ENCODE results near the gene ADAMTS20. TPM values are rescaled to one million over a fixed set of nuclear protein-coding genes. Genes with fewer than 3 reads are reported as not detected.

The ADAMTS20 gene
- total RNA-seq, 1 experiment from 2014 or later: 2.7 TPM

DNA sequence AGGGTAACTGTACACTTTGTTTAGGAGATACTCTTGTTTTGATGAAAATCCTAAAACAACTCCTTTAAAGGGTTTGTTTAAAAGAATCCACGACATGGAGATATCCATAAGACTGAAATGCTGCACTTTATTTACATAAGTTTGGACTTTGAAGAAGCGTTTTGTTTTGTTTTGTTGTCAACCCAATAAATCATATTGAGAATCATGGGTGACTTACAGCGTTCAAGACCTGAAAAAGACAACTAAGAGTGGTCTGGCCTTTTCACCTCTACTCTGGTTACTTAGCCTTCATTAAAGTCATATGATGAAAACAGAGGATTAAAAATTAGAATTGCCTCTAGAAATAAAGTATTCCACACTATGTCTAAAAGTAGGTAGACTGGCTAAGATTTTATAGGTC lies 234.8 kb downstream of the ADAMTS20 start:
- no peak overlapping the region for H3K14ac ChIP-seq (ENCODE audit: insufficient read depth, low read length)
- H3K9me3 ChIP-seq (ENCODE audit: control insufficient read depth, low read depth, low read length): no peaks in the 10 kb centered on the region
- no peak overlapping the region for H4K5ac ChIP-seq (ENCODE audit: insufficient read length, low read depth, low read length)
- Mint-ChIP-seq H3K27ac (no peak overlapping the region), H3K4me1 (0 out of 4 replicates have a peak, but pooled peaks cover 2 to 3% of the 10 kb centered on the region in 2 experiments), H3K4me3 (no peak overlapping the region), H3K27me3 (ENCODE audit: low read depth) (no peaks in the 10 kb centered on the region), H3K36me3 (ENCODE audit: insufficient read depth in 1 of 3, low read depth in 3 of 3) (no peaks in the 10 kb centered on the region), H3K9me3 (no peaks in the 10 kb centered on the region)
- H3K27me3 ChIP-seq (ENCODE audit: insufficient read depth, low read length): no peaks in the 10 kb centered on the region
- DNase-seq: no peak
- H2BK12ac ChIP-seq (ENCODE audit: insufficient read length, low read depth, low read length): no peak overlapping the region
- TF ChIP-seq CTCF (conservative IDR thresholded peaks at IDR 0.05): no peak
- H2BK20ac ChIP-seq (ENCODE audit: low read depth, low read length, poor library complexity, severe bottlenecking): no peak overlapping the region
- no peak overlapping the region for H4K8ac ChIP-seq (replicated peaks; ENCODE audit: insufficient read length, low read depth, low read length)
- no peak overlapping the region for H3K4me2 ChIP-seq (ENCODE audit: insufficient read depth, insufficient read length, low read length)
- no peak overlapping the region for H2BK5ac ChIP-seq (ENCODE audit: insufficient read length, low read length)
- H3K4ac ChIP-seq (ENCODE audit: low read depth, low read length): no peak overlapping the region
- H4K20me1 ChIP-seq (ENCODE audit: control insufficient read depth, insufficient read depth, insufficient read length): no peaks in the 10 kb centered on the region
- no peak overlapping the region for H3K23ac ChIP-seq (ENCODE audit: insufficient read length, low read depth, low read length)
- H4K91ac ChIP-seq (ENCODE audit: insufficient read length, low read depth, low read length): no peak overlapping the region
- no peak overlapping the region for H3K18ac ChIP-seq (ENCODE audit: insufficient read length, low read depth, low read length)
- H3T11ph ChIP-seq (ENCODE audit: low read length): no peak overlapping the region
- H2AFZ ChIP-seq (ENCODE audit: low read length): no peak overlapping the region
- H3K56ac ChIP-seq (ENCODE audit: insufficient read length, low read depth, low read length): no peak overlapping the region
- no peak overlapping the region for H2BK15ac ChIP-seq (ENCODE audit: low read depth, low read length)
- no peaks in the 10 kb centered on the region for H3K79me1 ChIP-seq (ENCODE audit: insufficient read depth, low read depth, low read length, poor library complexity, severe bottlenecking)
- H3K27ac ChIP-seq (ENCODE audit: insufficient read length, low read depth, low read length): no peak overlapping the region
- H3K9ac ChIP-seq (ENCODE audit: extremely low read depth, insufficient read length, low read length): no peak overlapping the region
- H3K23me2 ChIP-seq (ENCODE audit: insufficient read length, low read depth, low read length, poor library complexity, severe bottlenecking): no peaks in the 10 kb centered on the region
- H2AK5ac ChIP-seq (ENCODE audit: insufficient read length, low read length): no peak overlapping the region
- no peaks in the 10 kb centered on the region for H3K79me2 ChIP-seq (ENCODE audit: insufficient read depth, low read length)
- no peak overlapping the region for H2BK120ac ChIP-seq (ENCODE audit: low read depth, low read length, poor library complexity, severe bottlenecking)
- no peaks in the 10 kb centered on the region; the same call in 1 of the 2 replicates for H3K4me1 ChIP-seq (ENCODE audit: insufficient read depth, low read length)
- WGBS (ENCODE audit: extremely low coverage, insufficient read length, low lambda C conversion rate): no CpG with 5 or more reads among the region's 3 CpGs
